ENCODE data around the gene TRAPPC12.
"Not testable (repeated sequence)": the region's sequence is repeated elsewhere in the genome, so short reads cannot be mapped to it uniquely, and the experiment has no call there.

TRAPPC12 gene

GRCh38 chr2:3356799-3357198 lies 22.7 kb upstream of the TRAPPC12 start:
- no peak for ATAC-seq
- Mint-ChIP-seq H3K4me3 (no peak overlapping the region), H3K9me3 (peaks cover 4% of the 10 kb centered on the region), H3K4me1 (peaks cover 30% of the 10 kb centered on the region), H3K27ac (peak overlapping the region; percentile 69), H3K36me3 (peaks cover 30% of the 10 kb centered on the region), H3K27me3 (no peaks in the 10 kb centered on the region)

- peak overlapping the region; percentile 69 for H3K27ac Mint-ChIP-seq
- not testable (repeated sequence) for H3K27me3 Mint-ChIP-seq, H3K4me3 Mint-ChIP-seq, H3K9me3 Mint-ChIP-seq, ATAC-seq
- H3K36me3 Mint-ChIP-seq: peaks cover 26% of the 10 kb centered on the region
- peaks cover 37% of the 10 kb centered on the region for H3K4me1 Mint-ChIP-seq
Measured at GRCh38 chr2:3357446-3357845, 22.0 kb upstream of the TRAPPC12 start.

- Mint-ChIP-seq H3K4me1 (peaks cover 42% of the 10 kb centered on the region), H3K27me3 (no peaks in the 10 kb centered on the region), H3K27ac (peak overlapping the region; percentile 69), H3K9me3 (no peaks in the 10 kb centered on the region), H3K4me3 (no peak overlapping the region), H3K36me3 (peaks cover 23% of the 10 kb centered on the region)
- ATAC-seq: no peak
Measured at GRCh38 chr2:3357926-3358325, 21.6 kb upstream of the TRAPPC12 start.

GRCh38 chr2:3361518-3362389 lies 17.7 kb upstream of the TRAPPC12 start:
- Mint-ChIP-seq H3K4me1 (peaks cover 56% of the 10 kb centered on the region), H3K27ac (no peak overlapping the region), H3K27me3 (no peaks in the 10 kb centered on the region), H3K9me3 (no peaks in the 10 kb centered on the region), H3K36me3 (peaks cover 23% of the 10 kb centered on the region), H3K4me3 (no peak overlapping the region)
- no peak for ATAC-seq

GRCh38 chr2:3365219-3365618 lies 14.3 kb upstream of the TRAPPC12 start:
- Mint-ChIP-seq H3K27me3 (no peaks in the 10 kb centered on the region), H3K27ac (no peak overlapping the region), H3K36me3 (peaks cover 32% of the 10 kb centered on the region), H3K4me3 (no peak overlapping the region), H3K4me1 (peaks cover 41% of the 10 kb centered on the region), H3K9me3 (no peaks in the 10 kb centered on the region)
- no peak for ATAC-seq

- Mint-ChIP-seq H3K36me3 (peaks cover 27% of the 10 kb centered on the region), H3K4me1 (peaks cover 11% of the 10 kb centered on the region), H3K4me3 (no peak overlapping the region), H3K9me3 (no peaks in the 10 kb centered on the region), H3K27me3 (no peaks in the 10 kb centered on the region), H3K27ac (no peak overlapping the region)
- ATAC-seq: no peak
Measured at GRCh38 chr2:3368261-3368722, 11.2 kb upstream of the TRAPPC12 start.

GRCh38 chr2:3369340-3370181 lies 9.9 kb upstream of the TRAPPC12 start:
- H3K4me1 Mint-ChIP-seq, H3K27ac Mint-ChIP-seq, H3K27me3 Mint-ChIP-seq, H3K9me3 Mint-ChIP-seq, ATAC-seq, H3K4me3 Mint-ChIP-seq: not testable (repeated sequence)
- peaks cover 21% of the 10 kb centered on the region for H3K36me3 Mint-ChIP-seq

GRCh38 chr2:3376821-3377220 lies 2.7 kb upstream of the TRAPPC12 start:
- Mint-ChIP-seq H3K36me3 (peaks cover 9% of the 10 kb centered on the region), H3K9me3 (peaks cover 3% of the 10 kb centered on the region), H3K4me1 (peaks cover 49% of the 10 kb centered on the region), H3K27me3 (no peaks in the 10 kb centered on the region), H3K4me3 (peak overlapping the region; percentile 91), H3K27ac (peak overlapping the region; percentile 99)
- no peak for ATAC-seq

GRCh38 chr2:3377279-3377611 lies 2.2 kb upstream of the TRAPPC12 start:
- peaks cover 10% of the 10 kb centered on the region for H3K36me3 Mint-ChIP-seq
- peak; percentile 45 for ATAC-seq
- peaks cover 50% of the 10 kb centered on the region for H3K4me1 Mint-ChIP-seq
- no peaks in the 10 kb centered on the region for H3K27me3 Mint-ChIP-seq
- peaks cover 3% of the 10 kb centered on the region for H3K9me3 Mint-ChIP-seq
- H3K27ac Mint-ChIP-seq: peak overlapping the region; percentile 99
- H3K4me3 Mint-ChIP-seq: peak overlapping the region; percentile 91

GRCh38 chr2:3377612-3378432 lies 1.7 kb upstream of the TRAPPC12 start, which contains the start of gene EIPR1:
EIPR1 (minus strand) TSS chr2:3377818; CDS start chr2:3377689, 129 bp downstream.
- H3K9me3 Mint-ChIP-seq: peaks cover 3% of the 10 kb centered on the region
- H3K4me1 Mint-ChIP-seq: peaks cover 50% of the 10 kb centered on the region
- peak; percentile 93 for ATAC-seq

GRCh38 chr2:3379339-3379646 lies 201 bp upstream of the TRAPPC12 start:
- peaks cover 14% of the 10 kb centered on the region for H3K36me3 Mint-ChIP-seq
- H3K9me3 Mint-ChIP-seq: peaks cover 3% of the 10 kb centered on the region
- no peaks in the 10 kb centered on the region for H3K27me3 Mint-ChIP-seq
- H3K4me3 Mint-ChIP-seq: peak overlapping the region; percentile 91
- ATAC-seq: no peak
- peak overlapping the region; percentile 99 for H3K27ac Mint-ChIP-seq
- peaks cover 50% of the 10 kb centered on the region for H3K4me1 Mint-ChIP-seq

More at GRCh38 chr2:3377612-3378432, 1.7 kb upstream of the TRAPPC12 start, which contains the start of gene EIPR1:
- Mint-ChIP-seq H3K36me3 (peaks cover 14% of the 10 kb centered on the region), H3K27me3 (no peaks in the 10 kb centered on the region), H3K27ac (peak within 1 kb of the TSS; percentile 99), H3K4me3 (peak within 1 kb of the TSS; percentile 91)

GRCh38 chr2:3386448-3386958 lies 7.0 kb downstream of the TRAPPC12 start:
- H3K4me3 Mint-ChIP-seq: no peak overlapping the region
- H3K4me1 Mint-ChIP-seq: peaks cover 9% of the 10 kb centered on the region
- peaks cover 45% of the 10 kb centered on the region for H3K36me3 Mint-ChIP-seq

GRCh38 chr2:3387011-3387410 lies 7.5 kb downstream of the TRAPPC12 start:
- ATAC-seq: no peak
- Mint-ChIP-seq H3K9me3 (no peaks in the 10 kb centered on the region), H3K36me3 (peaks cover 45% of the 10 kb centered on the region), H3K27me3 (no peaks in the 10 kb centered on the region), H3K4me3 (no peak overlapping the region), H3K27ac (no peak overlapping the region), H3K4me1 (peaks cover 10% of the 10 kb centered on the region)

More at GRCh38 chr2:3386448-3386958, 7.0 kb downstream of the TRAPPC12 start:
- no peaks in the 10 kb centered on the region for H3K9me3 Mint-ChIP-seq
- no peak overlapping the region for H3K27ac Mint-ChIP-seq
- H3K27me3 Mint-ChIP-seq: no peaks in the 10 kb centered on the region
- ATAC-seq: no peak

- Mint-ChIP-seq H3K4me1 (peaks cover 12% of the 10 kb centered on the region), H3K9me3 (no peaks in the 10 kb centered on the region), H3K27me3 (no peaks in the 10 kb centered on the region), H3K4me3 (no peak overlapping the region), H3K27ac (no peak overlapping the region), H3K36me3 (peaks cover 49% of the 10 kb centered on the region)
- peak; percentile 48 for ATAC-seq
Measured at GRCh38 chr2:3387644-3388411, 8.3 kb downstream of the TRAPPC12 start.

Measured in stimulated activated memory B cell treated with anti-CD40 and anti-IgM and Interleukin-4, amounts not matched to agents 10 μg/mL and 1 μg/mL and 100 μg/mL, for 72 hours (primary cell).